GM12872 (cell line): Measurements from ENCODE around the gene ERMP1.

Experiments used
- TF ChIP-seq, protein P1 (sequence below): IDR thresholded peaks from 3 replicates; pipeline ENCODE4 v1.5.1; 2011; ENCODE audit warnings: low read depth, mild to moderate bottlenecking, low read length, moderate library complexity; ENCODE audit not compliant: insufficient read depth

The ERMP1 gene

DNA sequence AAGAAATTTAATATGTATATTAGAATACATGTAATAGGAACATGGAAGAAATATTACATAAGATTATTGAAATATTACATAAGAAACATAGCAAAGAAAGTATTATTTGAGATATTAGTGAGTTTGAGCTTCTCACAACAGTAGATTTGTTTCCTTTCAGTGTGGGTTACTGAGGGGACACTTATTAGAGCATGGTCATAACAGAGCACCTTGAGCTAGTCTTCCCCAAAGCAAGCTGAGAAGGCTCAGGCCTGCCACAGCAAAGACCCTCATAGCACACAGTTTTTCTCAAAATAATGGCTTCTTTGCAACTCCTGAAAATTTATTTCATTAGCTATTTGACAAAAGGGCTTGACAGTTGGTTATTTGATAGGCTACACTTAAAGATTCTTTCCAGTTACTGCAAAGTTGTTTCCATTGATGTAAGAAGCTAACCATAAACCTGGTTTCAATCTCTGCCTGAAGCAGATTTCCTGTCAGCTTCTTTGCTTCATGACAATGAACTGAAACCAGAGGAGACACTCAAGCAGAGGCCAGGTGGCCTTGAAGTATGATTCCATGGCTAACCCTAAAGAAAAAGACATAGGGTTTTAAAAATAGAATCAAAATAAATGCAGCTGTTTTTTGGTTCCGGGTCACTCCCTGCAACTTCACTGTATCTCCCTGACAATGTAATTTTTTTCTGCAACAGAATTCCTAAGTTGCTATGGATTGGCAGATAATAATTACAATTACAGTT lies 68.6 kb downstream of the ERMP1 start:
- TF ChIP-seq, protein P1, sequence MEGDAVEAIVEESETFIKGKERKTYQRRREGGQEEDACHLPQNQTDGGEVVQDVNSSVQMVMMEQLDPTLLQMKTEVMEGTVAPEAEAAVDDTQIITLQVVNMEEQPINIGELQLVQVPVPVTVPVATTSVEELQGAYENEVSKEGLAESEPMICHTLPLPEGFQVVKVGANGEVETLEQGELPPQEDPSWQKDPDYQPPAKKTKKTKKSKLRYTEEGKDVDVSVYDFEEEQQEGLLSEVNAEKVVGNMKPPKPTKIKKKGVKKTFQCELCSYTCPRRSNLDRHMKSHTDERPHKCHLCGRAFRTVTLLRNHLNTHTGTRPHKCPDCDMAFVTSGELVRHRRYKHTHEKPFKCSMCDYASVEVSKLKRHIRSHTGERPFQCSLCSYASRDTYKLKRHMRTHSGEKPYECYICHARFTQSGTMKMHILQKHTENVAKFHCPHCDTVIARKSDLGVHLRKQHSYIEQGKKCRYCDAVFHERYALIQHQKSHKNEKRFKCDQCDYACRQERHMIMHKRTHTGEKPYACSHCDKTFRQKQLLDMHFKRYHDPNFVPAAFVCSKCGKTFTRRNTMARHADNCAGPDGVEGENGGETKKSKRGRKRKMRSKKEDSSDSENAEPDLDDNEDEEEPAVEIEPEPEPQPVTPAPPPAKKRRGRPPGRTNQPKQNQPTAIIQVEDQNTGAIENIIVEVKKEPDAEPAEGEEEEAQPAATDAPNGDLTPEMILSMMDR: no peak

- TF ChIP-seq, protein P1: no peak
Observed at GRCh38 chr9:5762421-5762820, 70.5 kb downstream of the ERMP1 start.

- TF ChIP-seq, protein P1: no peak
Observed at GRCh38 chr9:5760338-5760737, 72.6 kb downstream of the ERMP1 start.

GRCh38 chr9:5756633-5757032 lies 76.3 kb downstream of the ERMP1 start:
- TF ChIP-seq, protein P1: no peak

GRCh38 chr9:5750569-5750968 lies 82.3 kb downstream of the ERMP1 start:
- TF ChIP-seq, protein P1: no peak

GRCh38 chr9:5749306-5749705 lies 83.6 kb downstream of the ERMP1 start:
- TF ChIP-seq, protein P1: no peak

DNA sequence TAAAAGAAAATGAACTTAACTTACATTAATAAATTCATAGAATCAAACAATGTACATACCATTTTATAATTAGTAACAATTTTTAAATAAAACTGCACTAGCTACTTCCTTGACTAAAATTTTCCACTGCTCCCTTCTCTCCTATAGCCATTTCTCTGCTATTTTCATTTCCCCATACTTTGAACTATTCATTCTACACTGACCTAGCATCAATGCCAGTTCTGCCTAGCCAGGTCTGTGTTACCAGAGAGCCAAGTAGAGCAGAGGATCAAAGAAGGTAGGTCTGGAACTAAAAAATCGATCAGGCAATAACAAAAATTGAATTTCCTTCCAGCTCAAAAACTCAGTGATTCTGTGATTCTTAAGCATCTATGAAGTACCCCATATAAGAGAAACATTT lies 84.5 kb downstream of the ERMP1 start:
- TF ChIP-seq, protein P1: no peak
